Measurements from ENCODE around the gene SLC38A5.
A peak's percentile ranks its signal among the peaks of the same experiment; 100 is the strongest.

Gene SLC38A5

GRCh38 chrX:48490661-48491060, 20.6 kb upstream of the SLC38A5 start:
- no peak for DNase-seq (ENCODE audit: low spot score)

GRCh38 chrX:48489892-48490291, 19.8 kb upstream of the SLC38A5 start:
- DNase-seq (ENCODE audit: low spot score): no peak

DNA sequence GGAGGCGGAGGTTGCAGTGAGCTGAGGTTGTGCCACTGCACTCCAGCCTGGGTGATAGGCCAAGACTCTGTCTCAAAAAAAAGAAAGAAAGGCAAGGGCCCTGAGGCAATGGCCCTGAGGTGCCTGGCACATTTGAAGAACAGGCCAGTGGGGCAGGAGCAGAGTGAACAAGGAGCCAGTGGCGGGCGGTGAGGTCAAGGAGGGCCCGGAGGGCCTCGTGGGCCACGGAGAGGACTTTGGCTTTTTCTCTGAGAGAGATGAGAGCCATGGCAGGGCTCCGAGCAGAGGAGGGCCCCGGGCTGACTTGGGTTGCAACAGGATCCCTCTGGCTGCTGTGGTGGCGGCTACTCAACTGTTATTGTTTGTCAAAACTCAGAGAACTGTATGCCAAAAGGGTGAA, 19.2 kb upstream of the SLC38A5 start:
- no peak for DNase-seq (ENCODE audit: low spot score)

GRCh38 chrX:48488034-48488433, 18.0 kb upstream of the SLC38A5 start:
- DNase-seq (ENCODE audit: low spot score): no peak

DNA sequence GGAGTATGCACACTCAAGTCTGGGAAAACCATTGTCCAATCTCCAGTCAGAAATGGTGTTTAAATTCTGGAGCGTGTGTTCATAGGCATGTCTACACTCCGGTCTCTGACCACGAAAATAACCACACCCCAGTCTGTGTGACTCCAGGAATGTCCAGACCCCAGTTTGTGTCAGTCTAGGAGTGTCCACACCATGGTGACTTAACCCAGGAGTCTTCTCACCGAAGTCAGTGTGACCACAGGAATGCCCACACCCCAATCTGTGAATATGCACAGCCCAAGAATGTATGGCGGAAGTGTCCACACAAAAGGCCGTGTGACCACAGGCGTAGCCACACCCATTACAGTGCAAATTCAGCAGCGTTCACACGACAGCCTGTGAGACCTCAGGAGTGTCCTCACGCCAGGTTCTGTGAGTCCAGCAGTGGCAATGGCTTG, 17.3 kb upstream of the SLC38A5 start:
- DNase-seq (ENCODE audit: low spot score): no peak

DNA sequence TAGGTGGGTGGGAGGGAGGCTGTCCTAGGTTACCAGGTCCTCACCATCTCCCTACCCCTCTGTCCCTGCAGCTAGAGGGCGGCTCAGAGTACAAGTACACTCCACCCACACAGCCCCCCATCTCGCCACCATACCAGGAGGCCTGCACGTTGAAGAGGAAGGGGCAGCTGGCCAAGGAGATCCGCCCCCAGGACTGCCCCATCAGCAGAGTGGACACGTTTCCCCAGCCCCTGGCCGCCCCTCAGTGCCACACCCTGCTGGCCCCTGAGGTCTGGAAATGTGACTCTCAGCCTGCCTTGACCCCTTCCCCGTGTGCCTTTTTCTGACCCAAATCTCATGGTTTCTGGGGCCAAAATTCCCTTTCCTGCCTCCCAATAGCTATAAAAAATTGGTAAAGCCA, 12.5 kb upstream of the SLC38A5 start:
- DNase-seq (ENCODE audit: low spot score): no peak

- no peak for DNase-seq (ENCODE audit: low spot score)
Observed at GRCh38 chrX:48480583-48480982, 10.5 kb upstream of the SLC38A5 start.

GRCh38 chrX:48480142-48480541, 10.1 kb upstream of the SLC38A5 start:
- no peak for DNase-seq (ENCODE audit: low spot score)

- no peak for DNase-seq (ENCODE audit: low spot score)
Observed at GRCh38 chrX:48478806-48479205, 8.7 kb upstream of the SLC38A5 start.

GRCh38 chrX:48477960-48478755, 8.1 kb upstream of the SLC38A5 start:
- DNase-seq (ENCODE audit: low spot score): no peak

- DNase-seq (ENCODE audit: low spot score): no peak
Observed at GRCh38 chrX:48476919-48477318, 6.9 kb upstream of the SLC38A5 start.

DNA sequence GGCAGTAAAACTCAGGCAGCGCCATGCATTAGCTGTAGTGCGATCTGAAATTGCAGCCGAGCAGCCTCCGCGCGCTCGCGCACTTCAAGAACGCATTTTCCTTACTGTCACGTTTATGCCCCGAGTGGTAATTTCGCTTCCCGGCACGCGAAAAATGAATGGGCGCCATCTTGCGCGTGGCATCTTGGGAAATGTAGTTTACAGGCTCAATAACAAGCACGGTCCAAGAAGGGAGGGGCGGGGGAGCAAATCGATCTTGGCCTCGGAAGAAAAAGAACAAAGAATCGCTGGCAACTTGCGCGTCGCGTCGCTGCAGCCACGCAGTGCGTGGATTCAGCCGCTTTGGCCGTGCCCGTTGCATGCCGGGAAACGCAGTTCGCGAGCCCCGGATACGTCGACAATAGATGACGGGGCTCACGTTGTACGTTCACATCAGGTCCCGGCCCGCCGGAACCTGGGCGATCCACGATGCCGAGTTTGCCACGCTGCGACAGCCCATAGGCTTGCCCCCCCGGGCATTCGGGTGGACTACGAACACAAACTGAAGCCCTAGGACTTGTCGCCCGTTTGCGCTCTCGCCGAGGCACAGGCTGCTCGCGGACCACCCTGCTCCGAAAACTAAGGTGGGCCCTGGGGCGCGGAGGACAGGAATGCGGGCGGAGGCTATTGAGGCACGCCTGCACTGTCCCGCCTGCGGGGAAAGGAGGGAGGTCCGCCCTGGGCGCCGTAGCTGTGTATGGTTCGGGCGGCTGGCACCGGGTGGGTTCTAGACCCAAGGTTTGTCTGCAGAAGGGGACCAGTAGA, 5.9 kb upstream of the SLC38A5 start, which contains the start of gene FTSJ1:
Gene FTSJ1 (plus strand): TSS at position 426 of the 804 bp plus-strand sequence. CDS start 1,849 bp downstream, outside the sequence.
- DNase-seq (ENCODE audit: low spot score): peak; percentile 86

DNA sequence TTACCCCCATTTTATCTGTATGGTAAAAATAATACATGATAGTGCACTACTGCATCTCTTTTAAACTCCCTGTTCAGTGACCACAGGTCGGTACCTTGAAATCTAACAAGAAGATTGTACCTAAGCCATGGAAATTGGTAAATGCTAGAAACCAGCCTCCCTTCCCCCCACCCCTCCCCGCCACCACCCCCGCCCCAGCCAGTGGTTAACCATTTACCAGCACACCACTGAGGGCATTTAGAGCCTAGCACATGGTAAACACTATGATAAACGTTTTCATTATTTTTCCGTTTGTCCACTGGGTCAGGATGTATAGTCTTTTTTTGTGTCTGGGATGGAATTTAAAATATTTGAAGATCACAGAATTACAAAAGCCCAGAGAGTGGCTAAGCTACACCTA, 5.2 kb upstream of the SLC38A5 start:
- DNase-seq (ENCODE audit: low spot score): peak; percentile 77

DNA sequence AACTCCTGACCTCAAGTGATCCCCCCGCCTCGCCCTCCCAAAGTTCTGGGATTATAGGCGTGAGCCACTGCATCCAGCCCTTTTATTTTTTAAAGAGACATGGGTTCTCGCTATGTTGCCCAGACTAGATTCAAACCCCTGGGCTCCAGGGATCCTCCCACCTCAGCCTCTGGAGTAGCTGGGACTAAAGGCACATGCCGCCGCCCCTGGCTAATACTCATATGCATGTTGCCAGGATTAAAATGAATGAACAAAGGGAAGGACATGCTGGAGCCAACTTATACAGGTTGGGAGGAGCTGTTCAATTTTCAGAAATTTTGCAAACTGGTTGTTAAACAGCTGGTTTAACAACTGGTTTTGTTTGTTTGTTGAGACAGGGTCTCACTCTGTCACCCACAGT, 4.5 kb upstream of the SLC38A5 start:
- DNase-seq (ENCODE audit: low spot score): no peak

DNA sequence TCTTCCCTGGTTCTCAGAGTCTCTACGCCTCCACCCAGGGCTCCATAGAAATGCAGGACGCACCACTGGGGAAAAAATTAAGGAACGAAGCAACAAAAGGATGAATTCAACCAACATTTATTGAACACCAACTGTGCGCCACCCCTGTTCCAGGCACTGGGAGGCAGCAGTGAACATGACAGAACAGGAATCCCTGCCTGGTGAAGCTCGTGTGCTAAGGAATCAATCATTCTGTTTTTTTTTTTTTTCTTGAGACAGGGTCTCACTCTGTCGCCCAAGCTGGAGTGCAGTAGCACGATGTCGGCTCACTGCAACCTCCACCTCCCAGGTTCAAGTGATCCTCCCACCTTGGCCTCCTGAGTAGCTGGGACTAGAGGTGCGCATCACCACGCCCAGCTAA, 4.1 kb upstream of the SLC38A5 start:
- peak; percentile 73 for DNase-seq (ENCODE audit: low spot score)

GRCh38 chrX:48473704-48473990, 3.6 kb upstream of the SLC38A5 start:
- no peak for DNase-seq (ENCODE audit: low spot score)

DNA sequence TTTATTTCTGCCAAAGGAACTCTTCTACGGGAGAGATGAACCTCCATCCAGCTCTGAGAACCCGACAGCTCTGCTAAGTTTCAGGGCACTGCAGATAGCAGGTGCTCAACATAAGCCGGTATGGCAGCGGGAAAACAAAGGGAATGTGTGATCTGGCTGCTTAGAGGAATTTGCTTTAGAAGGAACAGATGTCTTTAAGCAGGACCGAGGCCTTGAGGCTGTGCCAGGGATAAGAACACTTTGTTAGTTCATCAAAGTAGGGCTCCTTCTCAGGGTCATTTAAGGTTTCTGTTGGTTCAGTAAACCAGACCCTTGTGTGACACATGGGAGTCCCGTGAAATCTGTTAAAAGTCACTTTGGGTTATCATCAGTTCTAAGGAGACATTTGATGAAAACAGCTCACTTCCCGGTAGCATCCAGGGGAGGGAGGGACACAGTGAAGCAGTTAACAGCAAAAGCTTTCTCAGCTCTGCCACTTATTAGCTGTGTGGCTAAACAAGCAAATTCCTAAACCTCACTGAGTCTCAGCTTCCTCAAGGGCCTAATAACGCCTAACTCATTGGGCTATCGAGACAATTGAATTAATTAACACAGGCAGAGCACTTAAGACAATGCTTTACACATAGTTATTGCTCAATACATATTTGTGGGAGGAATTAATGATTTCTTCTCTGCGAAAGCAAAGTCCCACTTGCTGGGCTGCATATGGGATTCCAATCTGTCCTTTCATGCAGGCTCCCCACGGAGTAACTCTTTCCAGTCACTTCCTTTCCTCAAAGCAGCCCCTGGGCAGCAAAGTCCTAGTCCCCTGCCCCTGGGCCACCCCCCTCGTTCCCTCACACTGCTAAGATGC, 3.0 kb upstream of the SLC38A5 start:
- DNase-seq (ENCODE audit: low spot score): no peak

GRCh38 chrX:48472225-48472624, 2.2 kb upstream of the SLC38A5 start:
- no peak for DNase-seq (ENCODE audit: low spot score)

DNA sequence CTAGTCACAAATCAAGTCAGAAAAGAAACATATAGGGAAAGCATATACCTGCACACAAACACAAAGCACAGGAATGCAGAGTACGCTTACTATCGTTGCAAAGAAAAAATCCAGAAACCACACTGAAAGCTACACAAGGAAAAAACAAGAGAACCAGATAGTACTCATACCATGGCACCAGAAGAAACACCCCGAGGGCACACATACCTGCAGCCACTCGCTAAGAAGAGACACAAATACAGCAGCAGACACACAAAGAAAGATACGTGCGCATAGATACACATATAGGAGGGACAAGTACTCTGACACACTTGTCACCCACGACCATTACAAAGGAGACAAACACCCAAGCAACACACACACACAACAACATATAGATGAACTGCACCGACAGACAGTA, 1.4 kb upstream of the SLC38A5 start:
- no peak for DNase-seq (ENCODE audit: low spot score)

DNA sequence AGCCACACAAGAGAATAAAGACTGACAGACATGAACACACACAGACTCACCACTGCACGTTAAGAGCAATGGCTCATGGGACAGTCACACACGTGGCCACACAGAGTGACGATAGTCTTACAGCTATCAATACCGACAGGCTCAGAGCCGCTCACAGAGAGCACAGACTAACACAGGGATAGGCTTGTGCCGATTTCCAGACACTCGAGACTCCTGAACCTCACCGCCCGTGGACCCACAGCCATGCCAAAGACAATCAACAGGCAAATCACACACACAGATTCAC, 716 bp upstream of the SLC38A5 start:
- DNase-seq (ENCODE audit: low spot score): no peak

GRCh38 chrX:48468693-48469691, 1.1 kb downstream of the SLC38A5 start:
- no peak for DNase-seq (ENCODE audit: low spot score)
